Left kidney (tissue), 2 donors: ENCODE data around the gene UVRAG. TPM values are rescaled to one million over a fixed set of nuclear protein-coding genes. Genes with fewer than 3 reads are reported as not detected.

ENCODE experiments used
- DNase-seq: peaks from one replicate; pipeline ENCODE4 v3.0.0-alpha.2; 2013
- polyA plus RNA-seq: library from polyadenylated mRNA; unstranded; fragments of 120-200 nt; gene quantifications from one replicate; pipeline ENCODE4 v1.2.1, GENCODE V29; 2013; ENCODE audit not compliant: insufficient read length

UVRAG gene
- polyA plus RNA-seq, 1 donor: 19.5 TPM

- no peak for DNase-seq
These were observed 350.1 kb downstream of the UVRAG start for GRCh38 chr11:76164861-76165751.

- no peak for DNase-seq
These were observed 351.3 kb downstream of the UVRAG start for GRCh38 chr11:76166314-76166713.

DNA sequence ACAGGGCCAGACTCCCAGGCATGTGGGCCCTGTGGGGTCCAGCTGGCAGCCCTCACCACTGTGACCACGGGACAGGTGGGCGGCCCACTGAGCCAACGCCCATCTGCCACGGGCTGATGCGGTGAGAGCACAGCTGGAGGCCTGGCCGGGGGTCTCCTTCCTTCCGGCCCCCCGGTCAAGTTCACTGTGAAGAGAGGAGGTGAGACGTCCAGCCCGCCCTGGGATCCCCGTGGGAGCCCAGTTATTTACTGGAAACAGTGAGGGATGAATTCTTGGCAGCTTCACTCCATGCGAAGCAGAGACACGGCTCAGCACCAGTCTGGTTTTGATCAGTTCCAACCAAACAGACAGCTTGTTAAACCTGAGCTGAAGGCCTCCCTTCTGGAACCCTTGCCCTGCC lies 352.6 kb downstream of the UVRAG start:
- no peak for DNase-seq

GRCh38 chr11:76169473-76169896 lies 354.5 kb downstream of the UVRAG start:
- no peak for DNase-seq

DNA sequence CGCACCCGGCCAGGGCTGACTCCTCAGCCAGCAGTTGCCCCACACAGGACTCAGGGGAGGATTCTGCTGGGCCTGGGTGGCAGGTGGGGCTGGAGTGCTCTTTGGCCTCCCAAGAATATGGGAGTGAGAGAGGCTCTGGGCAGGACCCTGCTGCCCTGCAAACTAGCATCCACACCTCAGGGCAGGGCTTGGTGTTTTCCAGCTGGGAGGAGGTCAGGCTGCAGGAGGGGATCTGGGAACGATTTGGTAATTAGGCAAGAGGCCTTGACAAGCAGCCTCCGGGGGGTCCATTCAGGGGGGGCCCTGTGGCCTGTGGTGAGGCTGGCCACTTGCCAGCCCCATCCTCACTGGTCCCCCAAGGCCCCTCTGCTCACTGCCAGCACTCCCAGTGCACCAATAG lies 355.5 kb downstream of the UVRAG start:
- DNase-seq: no peak

- DNase-seq: no peak
These were observed 357.6 kb downstream of the UVRAG start for GRCh38 chr11:76172583-76172982.

- DNase-seq: no peak
These were observed 358.7 kb downstream of the UVRAG start for GRCh38 chr11:76173663-76174062.

GRCh38 chr11:76174330-76174729 lies 359.3 kb downstream of the UVRAG start:
- no peak for DNase-seq

DNA sequence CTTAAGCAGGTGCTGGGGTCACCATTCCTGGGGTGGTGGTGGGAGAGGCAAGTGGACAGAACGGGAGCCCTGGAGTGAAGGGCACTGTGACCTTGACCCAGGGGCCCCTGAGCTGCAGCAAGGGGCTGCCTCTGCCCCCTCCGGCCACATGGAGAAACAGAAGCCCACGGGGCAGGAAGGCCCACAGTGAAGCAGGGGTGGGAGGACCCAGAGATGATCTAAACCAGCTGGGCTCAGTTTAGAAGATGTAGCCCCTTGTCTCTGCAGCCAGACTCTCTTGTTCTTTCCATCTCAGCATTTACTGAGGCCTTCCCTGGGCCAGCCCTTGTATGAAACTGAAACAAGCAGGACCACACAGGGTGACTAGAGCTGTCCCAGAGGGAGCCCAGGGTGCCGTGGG lies 360.8 kb downstream of the UVRAG start:
- DNase-seq: no peak

DNA sequence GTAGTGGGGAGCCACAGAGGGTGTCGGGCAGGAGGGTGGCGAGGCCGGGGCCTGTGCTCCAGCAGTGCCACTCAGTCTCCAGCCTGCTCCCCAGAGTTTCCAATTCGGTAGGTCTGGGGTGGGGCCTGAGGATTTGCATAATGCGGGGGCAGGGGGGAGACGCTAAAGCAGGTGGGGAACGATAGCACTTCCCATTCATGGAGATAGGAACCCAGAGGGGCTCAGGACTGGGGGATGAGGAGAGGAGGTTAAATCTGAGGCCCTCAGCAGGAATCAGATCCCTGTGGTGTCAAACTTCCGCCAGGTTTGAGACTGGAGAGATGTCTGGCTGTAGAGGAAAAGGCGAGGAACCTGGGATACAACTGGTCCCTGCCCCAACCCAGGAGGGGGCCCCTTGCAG lies 361.5 kb downstream of the UVRAG start:
- DNase-seq: no peak

- no peak for DNase-seq
These were observed 362.3 kb downstream of the UVRAG start for GRCh38 chr11:76177250-76177686.

DNA sequence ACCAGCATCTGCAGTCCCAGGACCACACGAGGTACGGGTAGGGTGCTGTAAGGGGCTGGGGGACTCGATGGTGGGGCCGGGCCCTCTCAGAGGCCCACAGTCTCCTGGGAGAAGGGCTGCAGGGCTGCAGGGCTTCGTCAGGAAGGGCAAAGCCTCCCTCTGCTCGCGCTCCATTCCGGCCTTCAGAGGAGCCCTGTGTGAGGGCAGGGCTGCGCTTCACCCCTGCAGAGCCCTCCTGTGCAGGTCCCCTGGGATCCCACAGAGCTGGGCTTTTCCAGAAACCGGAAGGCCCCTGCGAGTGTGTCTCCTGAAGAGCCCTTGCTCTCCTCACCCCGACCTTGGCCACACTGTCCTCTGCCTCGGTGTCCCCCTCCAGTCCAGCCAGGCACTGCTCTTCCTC lies 364.1 kb downstream of the UVRAG start:
- no peak for DNase-seq

- no peak for DNase-seq
These were observed 366.4 kb downstream of the UVRAG start for GRCh38 chr11:76181371-76181770.

- no peak for DNase-seq
These were observed 369.6 kb downstream of the UVRAG start for GRCh38 chr11:76184551-76184993.

GRCh38 chr11:76185511-76185910 lies 370.5 kb downstream of the UVRAG start:
- no peak for DNase-seq

- DNase-seq: no peak
These were observed 371.0 kb downstream of the UVRAG start for GRCh38 chr11:76185931-76186401.

DNA sequence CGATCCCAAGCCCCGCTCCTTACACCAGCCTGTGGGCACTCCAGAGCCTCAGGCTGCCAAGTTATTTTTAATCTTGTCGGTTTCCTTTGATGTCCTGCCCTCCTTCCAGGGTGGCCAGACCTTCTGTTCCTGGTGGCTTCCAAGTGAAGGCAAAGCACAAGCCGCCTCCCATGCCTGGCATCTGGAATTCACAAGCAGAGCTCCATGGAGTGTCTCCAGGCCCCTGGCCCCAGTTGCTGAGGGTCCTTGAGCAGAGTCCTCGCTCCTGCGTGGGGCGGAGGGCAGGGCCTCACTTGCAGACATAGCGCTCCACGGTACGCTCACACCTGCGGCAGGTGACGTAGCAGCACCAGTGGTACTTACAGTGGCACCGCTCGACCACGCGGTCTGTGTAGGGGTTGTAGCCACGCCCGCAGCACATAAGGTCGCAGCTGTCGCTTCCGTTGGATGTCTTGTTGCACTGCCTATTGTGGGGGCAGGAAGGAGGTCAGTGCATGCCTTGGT lies 371.8 kb downstream of the UVRAG start:
- no peak for DNase-seq

GRCh38 chr11:76188873-76189272 lies 373.9 kb downstream of the UVRAG start:
- no peak for DNase-seq

- DNase-seq: no peak
These were observed 374.7 kb downstream of the UVRAG start for GRCh38 chr11:76189682-76190081.

GRCh38 chr11:76190376-76190775 lies 375.4 kb downstream of the UVRAG start:
- DNase-seq: no peak
